Neural cell (in vitro differentiated cells): ENCODE results near the gene AGTR1. TPM values are rescaled to one million over a fixed set of nuclear protein-coding genes. Genes with fewer than 3 reads are reported as not detected.
"Not testable (repeated sequence)": the region's sequence is repeated elsewhere in the genome, so short reads cannot be mapped to it uniquely, and the experiment has no call there.

ENCODE experiments used
- H2AFZ ChIP-seq: fragments of 200-600, 300-800 bp; sonication (generic), shearing (Covaris generic); 2 replicates; pipeline ENCODE4 v1.6.0; 2014; ENCODE audit warnings: low read depth, mild to moderate bottlenecking, antibody characterized with exemption, low read length, moderate library complexity
- H3F3A ChIP-seq: fragments of 200-600 bp; shearing (Covaris generic); 2 replicates; pipeline ENCODE4 v1.6.1; 2016; ENCODE audit warnings: mild to moderate bottlenecking, moderate library complexity, mixed read lengths, antibody characterized with exemption, low read length; ENCODE audit not compliant: insufficient read depth, poor library complexity, severe bottlenecking
- H3K27ac ChIP-seq: fragments of 200-600, 300-800 bp; sonication (generic), shearing (Covaris generic); 2 replicates; pipeline ENCODE4 v1.5.1; 2014; ENCODE audit warnings: mild to moderate bottlenecking, low read length, moderate library complexity
- H3K27me3 ChIP-seq: fragments of 300-800, 200-600 bp; sonication (generic), shearing (Covaris generic); 2 replicates; pipeline ENCODE4 v1.6.0; 2014; ENCODE audit warnings: mild to moderate bottlenecking, low read depth, low read length, moderate library complexity; ENCODE audit not compliant: insufficient read depth
- H3K36me3 ChIP-seq: fragments of 300-800, 200-600 bp; sonication (generic), shearing (Covaris generic); 2 replicates; pipeline ENCODE4 v1.5.1; 2014; ENCODE audit warnings: mild to moderate bottlenecking, antibody characterized with exemption, low read length, moderate library complexity; ENCODE audit not compliant: insufficient read depth
- H3K4me2 ChIP-seq: fragments of 300-800, 200-600 bp; sonication (generic), shearing (Covaris generic); 2 replicates; pipeline ENCODE4 v1.6.0; 2014; ENCODE audit warnings: mild to moderate bottlenecking, low read length
- H3K4me3 ChIP-seq: fragments of 300-800, 200-600 bp; sonication (generic), shearing (Covaris generic); 2 replicates; pipeline ENCODE4 v1.5.1; 2014; ENCODE audit warnings: mild to moderate bottlenecking, low read length, moderate library complexity
- H3K79me2 ChIP-seq: fragments of 200-600 bp; shearing (Covaris generic); replicated peaks from 2 replicates; pipeline ENCODE4 v1.6.0; 2014; ENCODE audit warnings: mild to moderate bottlenecking, low read length, moderate library complexity; ENCODE audit not compliant: insufficient read depth
- H3K9ac ChIP-seq: fragments of 300-800, 200-600 bp; sonication (generic), shearing (Covaris generic); 2 replicates; pipeline ENCODE4 v1.6.1; 2016; ENCODE audit warnings: mild to moderate bottlenecking, low read length, mixed read lengths
- H3K9me2 ChIP-seq: fragments of 200-600 bp; shearing (Covaris generic); 2 replicates; pipeline ENCODE4 v1.6.1; 2016; ENCODE audit warnings: mild to moderate bottlenecking, low read length, mixed read lengths; ENCODE audit not compliant: insufficient read depth
- H3K9me3 ChIP-seq: fragments of 200-600, 300-800 bp; sonication (generic), shearing (Covaris generic); 2 replicates; pipeline ENCODE4 v1.6.1; 2016; ENCODE audit warnings: mild to moderate bottlenecking, mixed run types, low read length, moderate library complexity, mixed read lengths
- H4K20me1 ChIP-seq: fragments of 200-600 bp; shearing (Covaris generic); 2 replicates; pipeline ENCODE4 v1.6.1; 2016; ENCODE audit warnings: mild to moderate bottlenecking, mixed run types; ENCODE audit not compliant: insufficient read depth
- EP300 ChIP-seq: fragments of 450-650 bp; conservative IDR thresholded peaks from 2 replicates; pipeline ENCODE4 v1.6.1; 2014; ENCODE audit warnings: antibody characterized with exemption, mild to moderate bottlenecking, moderate library complexity; ENCODE audit not compliant: poor library complexity, severe bottlenecking
- EZH2 ChIP-seq: fragments of 200-600, 300-800 bp; shearing (Covaris generic), sonication (generic); IDR thresholded peaks from 2 replicates; pipeline ENCODE4 v1.6.1; 2014; ENCODE audit warnings: antibody characterized with exemption, low read length, borderline replicate concordance, mild to moderate bottlenecking; ENCODE audit not compliant: insufficient read depth, poor library complexity, severe bottlenecking
- MXI1 ChIP-seq: fragments of 450-650 bp; conservative IDR thresholded peaks from 2 replicates; pipeline ENCODE4 v1.6.1; 2014; ENCODE audit warnings: antibody characterized with exemption, mild to moderate bottlenecking; ENCODE audit not compliant: poor library complexity, severe bottlenecking
- POLR2AphosphoS5 ChIP-seq: IDR thresholded peaks from 2 replicates; pipeline ENCODE4 v1.6.1; 2012
- RAD21 ChIP-seq: fragments of 450-650 bp; conservative IDR thresholded peaks from 2 replicates; pipeline ENCODE4 v1.6.1; 2014; ENCODE audit warnings: antibody characterized with exemption, mild to moderate bottlenecking, moderate library complexity
- SMC3 ChIP-seq: fragments of 450-650 bp; conservative IDR thresholded peaks from 2 replicates; pipeline ENCODE4 v1.6.1; 2014; ENCODE audit warnings: antibody characterized with exemption, mild to moderate bottlenecking, moderate library complexity; ENCODE audit not compliant: poor library complexity
- TAF1 ChIP-seq: IDR thresholded peaks from 2 replicates; pipeline ENCODE4 v1.6.1; 2012; ENCODE audit warnings: low read depth
- polyA plus RNA-seq: library from polyadenylated mRNA; depleted of rRNA; stranded (reverse); fragments of >200 nt; gene quantifications from 2 replicates; pipeline ENCODE4 v1.2.3, GENCODE V29; 2014
- TF ChIP-seq, protein P1 (sequence below): fragments of 450-650 bp; IDR thresholded peaks from 2 replicates; pipeline ENCODE4 v1.5.1; 2014; ENCODE audit warnings: antibody characterized with exemption, mild to moderate bottlenecking, moderate library complexity; ENCODE audit not compliant: poor library complexity, severe bottlenecking
- TF ChIP-seq, protein P2 (sequence below): IDR thresholded peaks from 2 replicates; pipeline ENCODE4 v1.6.1; 2012; ENCODE audit warnings: borderline replicate concordance

Gene AGTR1
- polyA plus RNA-seq, 1 donor from 2014 or later = 1.3 TPM

DNA sequence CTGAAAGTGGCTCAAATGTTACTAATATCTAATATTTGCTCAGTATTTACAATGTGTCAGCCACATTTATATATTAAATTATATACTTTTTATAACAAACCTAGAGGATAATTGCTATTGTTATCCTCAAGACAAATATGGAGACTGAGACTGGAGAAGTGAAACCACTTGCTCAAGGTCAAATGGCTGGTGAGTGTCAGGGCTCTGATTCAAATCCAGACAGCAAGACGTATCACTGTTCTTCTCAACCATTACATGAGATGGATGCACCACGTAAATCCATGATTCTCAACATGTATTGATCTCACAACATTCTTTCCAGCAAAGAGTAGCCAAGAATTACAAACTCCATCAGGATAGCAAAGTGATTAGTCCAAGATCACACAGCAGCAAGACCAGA, 76.1 kb downstream of the AGTR1 start:
- no peak overlapping the region for H3K9ac ChIP-seq
- no peaks in the 10 kb centered on the region for H3K27me3 ChIP-seq
- H3K36me3 ChIP-seq = no peaks in the 10 kb centered on the region
- no peaks in the 10 kb centered on the region for H3K9me2 ChIP-seq
- no peaks in the 10 kb centered on the region for H3K9me3 ChIP-seq
- no peak overlapping the region for H2AFZ ChIP-seq
- no peak overlapping the region for H3K4me2 ChIP-seq
- no peaks in the 10 kb centered on the region for H4K20me1 ChIP-seq
- no peak overlapping the region for H3K27ac ChIP-seq
- no peak for TF ChIP-seq RAD21
- TF ChIP-seq POLR2AphosphoS5 = no peak
- TF ChIP-seq SMC3 = no peak
- TF ChIP-seq EP300 = no peak
- H3F3A ChIP-seq = no peaks in the 10 kb centered on the region
- no peaks in the 10 kb centered on the region for H3K79me2 ChIP-seq
- H3K4me3 ChIP-seq = no peak overlapping the region

DNA sequence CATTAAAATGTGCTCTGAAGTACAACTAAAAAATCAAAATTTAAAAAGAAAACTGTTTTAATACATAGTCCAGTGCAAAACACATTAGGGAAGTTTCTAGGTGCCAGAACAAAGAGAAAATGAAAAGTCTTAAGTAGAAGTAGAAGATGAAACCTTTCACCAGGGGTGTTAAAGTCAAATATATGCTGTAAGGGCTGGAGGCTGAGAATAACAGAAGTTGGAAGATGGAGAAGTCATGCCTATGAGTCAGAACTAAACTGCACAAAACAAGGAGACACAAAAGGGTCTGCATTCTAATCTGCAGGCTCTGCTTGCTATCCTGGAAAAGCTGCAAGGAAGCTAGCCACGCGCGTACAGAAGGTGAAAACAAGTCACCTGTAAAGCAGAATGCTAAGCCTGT, 81.2 kb downstream of the AGTR1 start:
- Histone ChIP-seq H3K36me3 (no peaks in the 10 kb centered on the region), H3K27me3 (no peaks in the 10 kb centered on the region), H4K20me1 (no peaks in the 10 kb centered on the region), H3K9me2 (no peaks in the 10 kb centered on the region), H3F3A (no peaks in the 10 kb centered on the region), H3K27ac (no peak overlapping the region), H3K79me2 (no peaks in the 10 kb centered on the region), H3K4me2 (no peak overlapping the region), H2AFZ (no peak overlapping the region), H3K9me3 (no peaks in the 10 kb centered on the region), H3K9ac (no peak overlapping the region), H3K4me3 (no peak overlapping the region)
- TF ChIP-seq EP300 (no peak), POLR2AphosphoS5 (no peak), MXI1 (no peak), EZH2 (no peak), TAF1 (no peak), RAD21 (no peak), SMC3 (no peak)
- TF ChIP-seq, protein P1, sequence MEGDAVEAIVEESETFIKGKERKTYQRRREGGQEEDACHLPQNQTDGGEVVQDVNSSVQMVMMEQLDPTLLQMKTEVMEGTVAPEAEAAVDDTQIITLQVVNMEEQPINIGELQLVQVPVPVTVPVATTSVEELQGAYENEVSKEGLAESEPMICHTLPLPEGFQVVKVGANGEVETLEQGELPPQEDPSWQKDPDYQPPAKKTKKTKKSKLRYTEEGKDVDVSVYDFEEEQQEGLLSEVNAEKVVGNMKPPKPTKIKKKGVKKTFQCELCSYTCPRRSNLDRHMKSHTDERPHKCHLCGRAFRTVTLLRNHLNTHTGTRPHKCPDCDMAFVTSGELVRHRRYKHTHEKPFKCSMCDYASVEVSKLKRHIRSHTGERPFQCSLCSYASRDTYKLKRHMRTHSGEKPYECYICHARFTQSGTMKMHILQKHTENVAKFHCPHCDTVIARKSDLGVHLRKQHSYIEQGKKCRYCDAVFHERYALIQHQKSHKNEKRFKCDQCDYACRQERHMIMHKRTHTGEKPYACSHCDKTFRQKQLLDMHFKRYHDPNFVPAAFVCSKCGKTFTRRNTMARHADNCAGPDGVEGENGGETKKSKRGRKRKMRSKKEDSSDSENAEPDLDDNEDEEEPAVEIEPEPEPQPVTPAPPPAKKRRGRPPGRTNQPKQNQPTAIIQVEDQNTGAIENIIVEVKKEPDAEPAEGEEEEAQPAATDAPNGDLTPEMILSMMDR = no peak
- TF ChIP-seq, protein P2, sequence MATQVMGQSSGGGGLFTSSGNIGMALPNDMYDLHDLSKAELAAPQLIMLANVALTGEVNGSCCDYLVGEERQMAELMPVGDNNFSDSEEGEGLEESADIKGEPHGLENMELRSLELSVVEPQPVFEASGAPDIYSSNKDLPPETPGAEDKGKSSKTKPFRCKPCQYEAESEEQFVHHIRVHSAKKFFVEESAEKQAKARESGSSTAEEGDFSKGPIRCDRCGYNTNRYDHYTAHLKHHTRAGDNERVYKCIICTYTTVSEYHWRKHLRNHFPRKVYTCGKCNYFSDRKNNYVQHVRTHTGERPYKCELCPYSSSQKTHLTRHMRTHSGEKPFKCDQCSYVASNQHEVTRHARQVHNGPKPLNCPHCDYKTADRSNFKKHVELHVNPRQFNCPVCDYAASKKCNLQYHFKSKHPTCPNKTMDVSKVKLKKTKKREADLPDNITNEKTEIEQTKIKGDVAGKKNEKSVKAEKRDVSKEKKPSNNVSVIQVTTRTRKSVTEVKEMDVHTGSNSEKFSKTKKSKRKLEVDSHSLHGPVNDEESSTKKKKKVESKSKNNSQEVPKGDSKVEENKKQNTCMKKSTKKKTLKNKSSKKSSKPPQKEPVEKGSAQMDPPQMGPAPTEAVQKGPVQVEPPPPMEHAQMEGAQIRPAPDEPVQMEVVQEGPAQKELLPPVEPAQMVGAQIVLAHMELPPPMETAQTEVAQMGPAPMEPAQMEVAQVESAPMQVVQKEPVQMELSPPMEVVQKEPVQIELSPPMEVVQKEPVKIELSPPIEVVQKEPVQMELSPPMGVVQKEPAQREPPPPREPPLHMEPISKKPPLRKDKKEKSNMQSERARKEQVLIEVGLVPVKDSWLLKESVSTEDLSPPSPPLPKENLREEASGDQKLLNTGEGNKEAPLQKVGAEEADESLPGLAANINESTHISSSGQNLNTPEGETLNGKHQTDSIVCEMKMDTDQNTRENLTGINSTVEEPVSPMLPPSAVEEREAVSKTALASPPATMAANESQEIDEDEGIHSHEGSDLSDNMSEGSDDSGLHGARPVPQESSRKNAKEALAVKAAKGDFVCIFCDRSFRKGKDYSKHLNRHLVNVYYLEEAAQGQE = no peak

DNA sequence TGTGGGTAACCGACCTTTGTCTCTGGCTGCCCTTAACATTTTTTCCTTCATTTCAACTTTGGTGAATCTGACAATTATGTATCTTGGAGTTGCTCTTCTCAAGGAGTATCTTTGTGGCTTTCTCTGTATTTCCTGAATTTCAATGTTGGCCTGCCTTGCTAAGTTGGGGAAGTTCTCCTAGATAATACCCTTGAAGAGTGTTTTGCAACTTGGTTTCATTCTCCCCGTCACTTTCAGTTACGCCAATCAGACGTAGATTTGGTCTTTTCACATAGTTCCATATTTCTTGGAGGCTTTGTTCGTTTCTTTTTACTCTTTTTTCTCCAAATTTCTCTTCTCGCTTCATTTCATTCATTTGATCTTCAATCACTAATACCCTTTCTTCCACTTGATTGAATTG, 87.3 kb downstream of the AGTR1 start:
- not testable (repeated sequence) for H3K79me2 ChIP-seq, H3K9ac ChIP-seq, H3K9me2 ChIP-seq, H3K4me3 ChIP-seq, H2AFZ ChIP-seq, H3K36me3 ChIP-seq, H3K4me2 ChIP-seq, H3K9me3 ChIP-seq, H3K27ac ChIP-seq, H3K27me3 ChIP-seq, H4K20me1 ChIP-seq, H3F3A ChIP-seq

DNA sequence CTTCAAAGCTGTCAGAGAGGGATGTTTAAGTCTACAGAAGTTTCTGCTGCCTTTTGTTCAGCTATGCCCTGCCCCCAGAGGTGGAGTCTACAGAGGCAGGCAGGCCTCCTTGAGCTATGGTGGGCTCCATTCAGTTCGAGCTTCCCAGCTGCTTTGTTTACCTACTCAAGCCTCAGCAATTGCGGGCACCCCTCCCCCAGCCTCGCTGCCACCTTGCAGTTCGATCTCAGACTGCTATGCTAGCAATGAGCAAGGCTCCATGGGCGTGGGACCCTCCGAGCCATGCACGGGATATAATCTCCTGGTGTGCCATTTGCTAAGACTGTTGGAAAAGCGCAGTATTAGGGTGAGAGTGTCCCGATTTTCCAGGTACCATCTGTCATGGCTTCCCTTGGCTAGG, 88.5 kb downstream of the AGTR1 start:
- H3K36me3 ChIP-seq, H3K27me3 ChIP-seq, H4K20me1 ChIP-seq: not testable (repeated sequence)

More for the DNA sequence above, 88.5 kb downstream of the AGTR1 start:
- H3K27ac ChIP-seq, H3K79me2 ChIP-seq, H3F3A ChIP-seq, H3K9me3 ChIP-seq, H3K4me2 ChIP-seq, H3K9me2 ChIP-seq, H2AFZ ChIP-seq, H3K9ac ChIP-seq, H3K4me3 ChIP-seq: not testable (repeated sequence)
